22Rv1 (cell line): ENCODE measurements around the gene FREY1.

Experiments
- H3K27ac ChIP-seq: fragments of 450-650 bp; 2 replicates; pipeline ENCODE4 v1.5.1; 2017
- ZFX ChIP-seq: fragments of 450-650 bp; IDR thresholded peaks from 2 replicates; pipeline ENCODE4 v1.6.1; 2017; ENCODE audit warnings: antibody characterized with exemption, borderline replicate concordance
- TF ChIP-seq, protein P1 (sequence below): fragments of 450-650 bp; IDR thresholded peaks from 2 replicates; pipeline ENCODE4 v1.5.1; 2017; ENCODE audit warnings: mild to moderate bottlenecking

Gene FREY1

DNA sequence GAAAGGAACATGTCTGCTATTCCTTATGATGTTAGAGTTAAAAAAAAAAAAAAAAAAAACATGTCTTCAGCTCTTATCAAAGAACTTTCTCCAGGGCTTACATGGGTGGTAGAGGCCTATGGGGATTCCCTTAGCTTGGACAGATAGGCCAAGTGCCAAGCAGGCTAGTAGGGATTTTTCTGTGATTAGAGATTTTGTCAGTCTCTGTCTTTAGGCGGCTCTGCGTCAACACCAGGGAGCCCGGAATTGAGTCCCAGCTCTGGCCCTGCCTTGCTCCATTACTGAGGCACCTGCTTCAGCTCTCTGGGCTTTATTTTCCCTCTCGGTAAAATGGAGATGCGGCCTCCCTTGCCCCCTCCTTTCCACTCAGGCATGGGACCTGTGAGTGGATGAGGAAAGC is 46.7 kb downstream of the FREY1 start:
- peak overlapping the region; percentile 54 for H3K27ac ChIP-seq
- TF ChIP-seq ZFX, result no peak
- TF ChIP-seq, protein P1, sequence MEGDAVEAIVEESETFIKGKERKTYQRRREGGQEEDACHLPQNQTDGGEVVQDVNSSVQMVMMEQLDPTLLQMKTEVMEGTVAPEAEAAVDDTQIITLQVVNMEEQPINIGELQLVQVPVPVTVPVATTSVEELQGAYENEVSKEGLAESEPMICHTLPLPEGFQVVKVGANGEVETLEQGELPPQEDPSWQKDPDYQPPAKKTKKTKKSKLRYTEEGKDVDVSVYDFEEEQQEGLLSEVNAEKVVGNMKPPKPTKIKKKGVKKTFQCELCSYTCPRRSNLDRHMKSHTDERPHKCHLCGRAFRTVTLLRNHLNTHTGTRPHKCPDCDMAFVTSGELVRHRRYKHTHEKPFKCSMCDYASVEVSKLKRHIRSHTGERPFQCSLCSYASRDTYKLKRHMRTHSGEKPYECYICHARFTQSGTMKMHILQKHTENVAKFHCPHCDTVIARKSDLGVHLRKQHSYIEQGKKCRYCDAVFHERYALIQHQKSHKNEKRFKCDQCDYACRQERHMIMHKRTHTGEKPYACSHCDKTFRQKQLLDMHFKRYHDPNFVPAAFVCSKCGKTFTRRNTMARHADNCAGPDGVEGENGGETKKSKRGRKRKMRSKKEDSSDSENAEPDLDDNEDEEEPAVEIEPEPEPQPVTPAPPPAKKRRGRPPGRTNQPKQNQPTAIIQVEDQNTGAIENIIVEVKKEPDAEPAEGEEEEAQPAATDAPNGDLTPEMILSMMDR, result no peak

DNA sequence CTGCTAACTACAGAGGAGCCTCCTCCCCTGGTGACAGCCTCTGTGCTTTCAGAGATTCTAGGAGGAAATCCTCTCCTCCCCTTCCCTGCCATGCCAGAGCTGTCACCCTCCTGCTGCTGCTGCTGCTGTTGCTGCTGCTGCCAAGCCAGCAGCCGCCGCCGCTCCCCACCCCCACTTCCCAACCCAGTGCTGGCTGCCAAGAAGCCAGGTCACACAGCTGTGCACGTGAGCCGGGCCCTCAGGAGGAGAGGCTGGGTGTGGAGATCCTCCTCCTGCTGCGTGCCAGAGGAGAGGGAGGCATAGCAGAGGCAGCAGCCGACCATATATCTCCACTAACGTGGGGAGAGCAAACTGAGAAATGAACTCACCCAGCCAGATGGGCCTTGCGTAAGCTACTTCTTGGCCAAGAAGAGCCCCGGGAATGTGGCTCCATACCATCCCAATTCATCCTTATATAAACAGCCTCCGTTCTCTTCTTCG is 47.4 kb downstream of the FREY1 start:
- peak overlapping the region; percentile 54 for H3K27ac ChIP-seq
- TF ChIP-seq, protein P1, result no peak
- TF ChIP-seq ZFX, result no peak

DNA sequence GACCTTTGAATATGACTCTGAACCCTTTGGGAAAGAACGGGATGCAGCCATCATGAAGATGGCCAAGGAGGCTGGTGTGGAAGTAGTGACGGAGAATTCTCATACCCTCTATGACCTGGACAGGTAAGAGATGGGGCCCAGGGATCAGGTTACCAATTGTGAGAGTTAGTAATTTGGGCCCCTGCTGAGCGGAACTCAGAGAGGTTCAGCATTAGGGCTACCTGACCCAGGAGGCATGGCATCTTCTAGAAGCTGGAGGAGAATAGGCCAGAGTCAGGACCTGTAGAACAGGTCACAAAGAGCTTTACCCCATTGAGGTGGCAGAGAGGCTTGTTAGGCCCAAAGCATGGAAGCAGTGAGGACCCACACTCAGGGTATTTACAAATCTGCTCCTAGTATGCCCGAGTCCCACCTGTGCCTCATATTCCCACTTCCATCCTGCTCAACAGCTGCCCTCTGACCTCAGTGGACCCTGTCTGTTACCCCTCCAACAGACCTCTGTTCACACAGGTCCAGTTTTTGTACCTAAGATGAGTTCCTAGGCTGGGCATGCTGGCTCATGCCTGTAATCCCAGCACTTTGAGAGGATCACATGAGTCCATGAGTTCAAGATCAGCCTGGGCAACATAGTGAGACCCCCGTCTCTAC is 48.2 kb downstream of the FREY1 start:
- no peak for TF ChIP-seq ZFX
- TF ChIP-seq, protein P1, result no peak
- peak overlapping the region; percentile 54 for H3K27ac ChIP-seq

DNA sequence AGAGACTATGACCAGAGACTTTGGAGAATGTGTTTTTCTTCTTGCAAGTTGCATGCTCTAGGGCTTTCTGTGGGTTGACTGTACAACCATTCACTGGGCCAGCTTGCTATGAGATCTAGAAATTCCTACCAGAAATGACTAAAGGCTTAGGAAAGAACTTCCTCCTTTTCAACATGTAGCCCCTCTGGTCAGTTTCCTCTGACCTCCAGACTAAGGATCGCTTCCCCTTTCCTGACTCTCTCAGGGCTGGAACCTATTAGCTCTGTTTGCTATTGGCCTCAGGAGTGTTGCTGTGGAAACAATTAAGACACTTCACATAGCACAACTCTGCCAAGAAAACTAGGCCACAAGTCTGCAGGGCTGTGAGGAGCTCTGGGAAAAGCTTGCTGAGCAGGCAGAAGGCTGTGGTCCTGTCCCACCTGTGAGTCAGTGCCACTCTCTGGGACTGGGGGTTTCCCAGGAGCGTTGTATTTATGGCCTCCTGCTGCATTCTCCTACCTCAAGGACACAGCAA is 49.1 kb downstream of the FREY1 start:
- peak overlapping the region; percentile 46 for H3K27ac ChIP-seq
- TF ChIP-seq, protein P1, result no peak
- TF ChIP-seq ZFX, result no peak
